Measurements from ENCODE around the gene GRAMD1B. TPM values are rescaled to one million over a fixed set of nuclear protein-coding genes. Genes with fewer than 3 reads are reported as not detected.

The GRAMD1B gene
- total RNA-seq, 6 donors from 2014 or later, result 5.8 to 132 (median 10.1) TPM

GRCh38 chr11:123521001-123521400 is 90.9 kb downstream of the GRAMD1B start:
- Histone ChIP-seq H3K27ac (no peak overlapping the region), H3K4me1 (no peaks in the 10 kb centered on the region), H3K27me3 (no peaks in the 10 kb centered on the region), H3K36me3 (no peaks in the 10 kb centered on the region), H3K9me3 (no peaks in the 10 kb centered on the region), H3K4me3 (no peak overlapping the region)
- TF ChIP-seq EP300 (IDR thresholded peaks at IDR 0.05), result no peak
- TF ChIP-seq POLR2AphosphoS5 (IDR thresholded peaks at IDR 0.05), result no peak
- no peak for TF ChIP-seq POLR2A (IDR thresholded peaks at IDR 0.05)
- no peak for TF ChIP-seq CTCF (IDR thresholded peaks at IDR 0.05)
- ATAC-seq (ENCODE audit: low FRiP score in 2 of 2), result no peak
- DNase-seq, result no peak
- 84 to 90% methylated on average over 3 of the region's 3 CpGs for WGBS, 2 donors

- WGBS, 2 donors, result 64 to 74% methylated on average over 3 of the region's 3 CpGs
- no peak for TF ChIP-seq EP300 (IDR thresholded peaks at IDR 0.05)
- TF ChIP-seq CTCF (IDR thresholded peaks at IDR 0.05), result no peak
- no peak for TF ChIP-seq POLR2AphosphoS5 (IDR thresholded peaks at IDR 0.05)
- TF ChIP-seq POLR2A (IDR thresholded peaks at IDR 0.05), result no peak
- no peaks in the 10 kb centered on the region for H3K4me1 ChIP-seq
- H3K27ac ChIP-seq, result no peak overlapping the region
- no peaks in the 10 kb centered on the region for H3K27me3 ChIP-seq
- H3K36me3 ChIP-seq, result no peaks in the 10 kb centered on the region
- ATAC-seq (ENCODE audit: low FRiP score in 2 of 2) (no peak), DNase-seq (no peak)
- H3K9me3 ChIP-seq, result no peaks in the 10 kb centered on the region
- H3K4me3 ChIP-seq, result no peak overlapping the region
Observed at GRCh38 chr11:123521930-123522329, 91.9 kb downstream of the GRAMD1B start.

- no peak for ATAC-seq (ENCODE audit: low FRiP score in 2 of 2)
- H3K4me1 ChIP-seq, result no peaks in the 10 kb centered on the region
- TF ChIP-seq EP300 (IDR thresholded peaks at IDR 0.05), result no peak
- no peak for TF ChIP-seq POLR2AphosphoS5 (IDR thresholded peaks at IDR 0.05)
- no peak for TF ChIP-seq POLR2A (IDR thresholded peaks at IDR 0.05)
- H3K9me3 ChIP-seq, result no peaks in the 10 kb centered on the region
- H3K4me3 ChIP-seq, result no peak overlapping the region
- WGBS, 2 donors, result 89% methylated on average over 2 of the region's 2 CpGs
- no peak overlapping the region for H3K27ac ChIP-seq
- H3K36me3 ChIP-seq, result no peaks in the 10 kb centered on the region
- DNase-seq, result no peak
- no peaks in the 10 kb centered on the region for H3K27me3 ChIP-seq
Observed at GRCh38 chr11:123523539-123523938, 93.5 kb downstream of the GRAMD1B start.

- TF ChIP-seq EP300 (IDR thresholded peaks at IDR 0.05) (no peak), POLR2A (IDR thresholded peaks at IDR 0.05) (no peak), POLR2AphosphoS5 (IDR thresholded peaks at IDR 0.05) (no peak), CTCF (IDR thresholded peaks at IDR 0.05) (no peak)
- Histone ChIP-seq H3K4me1 (no peaks in the 10 kb centered on the region), H3K9me3 (no peaks in the 10 kb centered on the region), H3K27me3 (no peaks in the 10 kb centered on the region), H3K36me3 (no peaks in the 10 kb centered on the region), H3K27ac (no peak overlapping the region), H3K4me3 (no peak overlapping the region)
- DNase-seq, result peak in 1 of 2 donors; percentile 30
- WGBS, 2 donors, result 17 to 46% methylated on average over 1 to 4 of the region's 7 CpGs
- ATAC-seq (ENCODE audit: low FRiP score in 2 of 2), result no peak
Observed at GRCh38 chr11:123525097-123525496, 95.0 kb downstream of the GRAMD1B start.

- no peak overlapping the region for H3K4me3 ChIP-seq
- no peaks in the 10 kb centered on the region for H3K9me3 ChIP-seq
- H3K27ac ChIP-seq, result no peak overlapping the region
- no peak for ATAC-seq (ENCODE audit: low FRiP score in 2 of 2)
- no peak for TF ChIP-seq POLR2A (IDR thresholded peaks at IDR 0.05)
- TF ChIP-seq POLR2AphosphoS5 (IDR thresholded peaks at IDR 0.05), result no peak
- TF ChIP-seq EP300 (IDR thresholded peaks at IDR 0.05), result no peak
- TF ChIP-seq CTCF (IDR thresholded peaks at IDR 0.05), result no peak
- DNase-seq, result peak in 1 of 2 donors; percentile 56
- no peaks in the 10 kb centered on the region for H3K36me3 ChIP-seq
- H3K4me1 ChIP-seq, result no peaks in the 10 kb centered on the region
- WGBS, 2 donors, result 42 to 60% methylated on average over 3 to 11 of the region's 11 CpGs
- no peaks in the 10 kb centered on the region for H3K27me3 ChIP-seq
Observed at GRCh38 chr11:123525511-123525918, 95.4 kb downstream of the GRAMD1B start.
